ENCODE data around the gene CAPN13. TPM values are rescaled to one million over a fixed set of nuclear protein-coding genes. Genes with fewer than 3 reads are reported as not detected.

CAPN13 gene
- total and polyA plus RNA-seq, 4 donors: 0.13 to 0.42 TPM; not detected in 2

DNA sequence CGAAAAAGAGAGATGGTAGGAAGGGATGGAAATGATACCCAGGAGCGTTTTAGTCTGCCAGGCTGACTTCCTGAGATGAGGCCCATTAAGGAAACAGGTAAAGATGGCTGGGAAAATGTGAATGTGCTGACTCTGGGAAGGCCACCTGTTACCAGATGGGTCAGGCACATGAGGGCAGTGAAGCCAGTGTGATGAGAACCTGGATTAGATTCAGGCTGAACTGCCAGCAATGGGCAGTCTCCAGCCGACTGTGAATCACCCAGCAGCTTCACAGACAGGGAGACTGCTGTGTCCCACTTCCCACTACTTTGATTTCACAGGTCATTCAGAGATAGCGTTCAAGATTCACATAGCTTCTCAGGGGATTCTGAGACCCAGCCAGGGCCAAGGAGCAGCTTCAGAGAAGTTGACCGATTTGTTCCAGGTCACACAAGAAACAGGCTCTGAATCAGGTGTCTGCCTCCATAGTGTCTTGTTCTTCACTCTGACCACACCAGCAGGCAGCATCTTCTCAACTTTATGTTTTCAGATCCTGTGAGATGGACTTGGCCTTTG is 26.4 kb downstream of the CAPN13 start:
- Histone ChIP-seq H3K4me3 (ENCODE audit: low read depth in 1 of 3, low read length in 3 of 3) (no peak overlapping the region), H3K36me3 (ENCODE audit: control insufficient read depth in 4 of 4, insufficient read depth in 3 of 4, low read depth in 1 of 4, low read length in 3 of 4) (no peaks in the 10 kb centered on the region), H3K27me3 (ENCODE audit: control insufficient read depth in 4 of 4, insufficient read depth in 4 of 4, low read length in 3 of 4) (no peaks in the 10 kb centered on the region), H3K27ac (ENCODE audit: low read depth in 1 of 2, low read length in 2 of 2) (no peak overlapping the region), H3K9ac (ENCODE audit: low read depth in 1 of 2, low read length in 2 of 2) (no peak overlapping the region), H3K4me1 (ENCODE audit: control insufficient read depth in 4 of 4, insufficient read depth in 4 of 4, low read length in 3 of 4) (peaks cover 0 to 10% (median 0%) of the 10 kb centered on the region in 4 donors), H3K9me3 (ENCODE audit: control insufficient read depth in 4 of 4, low read length in 3 of 4) (no peaks in the 10 kb centered on the region)
- TF ChIP-seq, protein P1, sequence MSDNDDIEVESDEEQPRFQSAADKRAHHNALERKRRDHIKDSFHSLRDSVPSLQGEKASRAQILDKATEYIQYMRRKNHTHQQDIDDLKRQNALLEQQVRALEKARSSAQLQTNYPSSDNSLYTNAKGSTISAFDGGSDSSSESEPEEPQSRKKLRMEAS (IDR thresholded peaks at IDR 0.05): no peak
- TF ChIP-seq NR2F2 (IDR thresholded peaks at IDR 0.05) (no peak), YY1 (IDR thresholded peaks at IDR 0.05) (no peak), EGR1 (IDR thresholded peaks at IDR 0.05; ENCODE audit: low read depth in 2 of 2) (no peak), TAF1 (conservative IDR thresholded peaks at IDR 0.05) (no peak), RAD21 (IDR thresholded peaks at IDR 0.05) (no peak), FOXA2 (IDR thresholded peaks at IDR 0.05) (no peak), HNF4A (conservative IDR thresholded peaks at IDR 0.05) (no peak)
- TF ChIP-seq, protein P2, sequence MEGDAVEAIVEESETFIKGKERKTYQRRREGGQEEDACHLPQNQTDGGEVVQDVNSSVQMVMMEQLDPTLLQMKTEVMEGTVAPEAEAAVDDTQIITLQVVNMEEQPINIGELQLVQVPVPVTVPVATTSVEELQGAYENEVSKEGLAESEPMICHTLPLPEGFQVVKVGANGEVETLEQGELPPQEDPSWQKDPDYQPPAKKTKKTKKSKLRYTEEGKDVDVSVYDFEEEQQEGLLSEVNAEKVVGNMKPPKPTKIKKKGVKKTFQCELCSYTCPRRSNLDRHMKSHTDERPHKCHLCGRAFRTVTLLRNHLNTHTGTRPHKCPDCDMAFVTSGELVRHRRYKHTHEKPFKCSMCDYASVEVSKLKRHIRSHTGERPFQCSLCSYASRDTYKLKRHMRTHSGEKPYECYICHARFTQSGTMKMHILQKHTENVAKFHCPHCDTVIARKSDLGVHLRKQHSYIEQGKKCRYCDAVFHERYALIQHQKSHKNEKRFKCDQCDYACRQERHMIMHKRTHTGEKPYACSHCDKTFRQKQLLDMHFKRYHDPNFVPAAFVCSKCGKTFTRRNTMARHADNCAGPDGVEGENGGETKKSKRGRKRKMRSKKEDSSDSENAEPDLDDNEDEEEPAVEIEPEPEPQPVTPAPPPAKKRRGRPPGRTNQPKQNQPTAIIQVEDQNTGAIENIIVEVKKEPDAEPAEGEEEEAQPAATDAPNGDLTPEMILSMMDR (IDR thresholded peaks at IDR 0.05; ENCODE audit: low read depth, low read length, missing input control): no peak
- TF ChIP-seq, protein P3, sequence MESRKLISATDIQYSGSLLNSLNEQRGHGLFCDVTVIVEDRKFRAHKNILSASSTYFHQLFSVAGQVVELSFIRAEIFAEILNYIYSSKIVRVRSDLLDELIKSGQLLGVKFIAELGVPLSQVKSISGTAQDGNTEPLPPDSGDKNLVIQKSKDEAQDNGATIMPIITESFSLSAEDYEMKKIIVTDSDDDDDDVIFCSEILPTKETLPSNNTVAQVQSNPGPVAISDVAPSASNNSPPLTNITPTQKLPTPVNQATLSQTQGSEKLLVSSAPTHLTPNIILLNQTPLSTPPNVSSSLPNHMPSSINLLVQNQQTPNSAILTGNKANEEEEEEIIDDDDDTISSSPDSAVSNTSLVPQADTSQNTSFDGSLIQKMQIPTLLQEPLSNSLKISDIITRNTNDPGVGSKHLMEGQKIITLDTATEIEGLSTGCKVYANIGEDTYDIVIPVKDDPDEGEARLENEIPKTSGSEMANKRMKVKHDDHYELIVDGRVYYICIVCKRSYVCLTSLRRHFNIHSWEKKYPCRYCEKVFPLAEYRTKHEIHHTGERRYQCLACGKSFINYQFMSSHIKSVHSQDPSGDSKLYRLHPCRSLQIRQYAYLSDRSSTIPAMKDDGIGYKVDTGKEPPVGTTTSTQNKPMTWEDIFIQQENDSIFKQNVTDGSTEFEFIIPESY (IDR thresholded peaks at IDR 0.05): no peak
- TF ChIP-seq, protein P4, sequence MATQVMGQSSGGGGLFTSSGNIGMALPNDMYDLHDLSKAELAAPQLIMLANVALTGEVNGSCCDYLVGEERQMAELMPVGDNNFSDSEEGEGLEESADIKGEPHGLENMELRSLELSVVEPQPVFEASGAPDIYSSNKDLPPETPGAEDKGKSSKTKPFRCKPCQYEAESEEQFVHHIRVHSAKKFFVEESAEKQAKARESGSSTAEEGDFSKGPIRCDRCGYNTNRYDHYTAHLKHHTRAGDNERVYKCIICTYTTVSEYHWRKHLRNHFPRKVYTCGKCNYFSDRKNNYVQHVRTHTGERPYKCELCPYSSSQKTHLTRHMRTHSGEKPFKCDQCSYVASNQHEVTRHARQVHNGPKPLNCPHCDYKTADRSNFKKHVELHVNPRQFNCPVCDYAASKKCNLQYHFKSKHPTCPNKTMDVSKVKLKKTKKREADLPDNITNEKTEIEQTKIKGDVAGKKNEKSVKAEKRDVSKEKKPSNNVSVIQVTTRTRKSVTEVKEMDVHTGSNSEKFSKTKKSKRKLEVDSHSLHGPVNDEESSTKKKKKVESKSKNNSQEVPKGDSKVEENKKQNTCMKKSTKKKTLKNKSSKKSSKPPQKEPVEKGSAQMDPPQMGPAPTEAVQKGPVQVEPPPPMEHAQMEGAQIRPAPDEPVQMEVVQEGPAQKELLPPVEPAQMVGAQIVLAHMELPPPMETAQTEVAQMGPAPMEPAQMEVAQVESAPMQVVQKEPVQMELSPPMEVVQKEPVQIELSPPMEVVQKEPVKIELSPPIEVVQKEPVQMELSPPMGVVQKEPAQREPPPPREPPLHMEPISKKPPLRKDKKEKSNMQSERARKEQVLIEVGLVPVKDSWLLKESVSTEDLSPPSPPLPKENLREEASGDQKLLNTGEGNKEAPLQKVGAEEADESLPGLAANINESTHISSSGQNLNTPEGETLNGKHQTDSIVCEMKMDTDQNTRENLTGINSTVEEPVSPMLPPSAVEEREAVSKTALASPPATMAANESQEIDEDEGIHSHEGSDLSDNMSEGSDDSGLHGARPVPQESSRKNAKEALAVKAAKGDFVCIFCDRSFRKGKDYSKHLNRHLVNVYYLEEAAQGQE (IDR thresholded peaks at IDR 0.05): no peak
- WGBS: 84% methylated on average over 5 of the region's 5 CpGs
- peak; percentile 12 for DNase-seq (ENCODE audit: low spot score)

DNA sequence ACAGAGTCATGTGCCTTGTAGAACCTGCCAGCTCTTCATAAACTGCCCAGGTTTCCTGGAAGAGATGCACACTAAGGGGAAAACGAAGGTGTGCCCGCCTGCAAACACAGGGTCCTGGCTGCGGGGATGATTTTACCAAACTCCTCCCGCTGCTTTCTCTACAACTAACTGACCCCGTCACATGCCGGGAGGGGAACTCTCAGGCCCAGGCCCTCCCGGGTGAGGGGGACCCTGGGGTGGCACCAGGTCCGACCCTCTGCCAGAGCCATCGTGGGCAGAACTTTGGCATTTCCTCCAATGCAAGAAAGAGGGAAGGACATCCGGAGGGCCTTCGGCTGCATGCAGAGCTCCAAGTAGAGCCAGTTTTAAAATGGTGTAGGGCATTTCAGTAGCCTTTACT is 28.6 kb downstream of the CAPN13 start:
- no peak for TF ChIP-seq GABPA (IDR thresholded peaks at IDR 0.05 in 1 of 2, conservative IDR thresholded peaks at IDR 0.05 in 1 of 2)
- TF ChIP-seq, protein P3 (IDR thresholded peaks at IDR 0.05): no peak
- no peak for TF ChIP-seq HNF4A (conservative IDR thresholded peaks at IDR 0.05)
- no peak for TF ChIP-seq RXRA (IDR thresholded peaks at IDR 0.05)
- TF ChIP-seq EGR1 (IDR thresholded peaks at IDR 0.05; ENCODE audit: low read depth in 2 of 2): no peak
- TF ChIP-seq, protein P4 (IDR thresholded peaks at IDR 0.05): no peak
- TF ChIP-seq, protein P1 (IDR thresholded peaks at IDR 0.05): no peak
- no peaks in the 10 kb centered on the region for H3K36me3 ChIP-seq (ENCODE audit: control insufficient read depth in 4 of 4, insufficient read depth in 3 of 4, low read depth in 1 of 4, low read length in 3 of 4)
- no peak overlapping the region for H3K27ac ChIP-seq (ENCODE audit: low read depth in 1 of 2, low read length in 2 of 2)
- DNase-seq (ENCODE audit: low spot score): peak; percentile 13
- H3K9ac ChIP-seq (ENCODE audit: low read depth in 1 of 2, low read length in 2 of 2): no peak overlapping the region
- peaks cover 0 to 10% (median 0%) of the 10 kb centered on the region in 4 donors for H3K4me1 ChIP-seq (ENCODE audit: control insufficient read depth in 4 of 4, insufficient read depth in 4 of 4, low read length in 3 of 4)
- H3K4me3 ChIP-seq (ENCODE audit: low read depth in 1 of 3, low read length in 3 of 3): no peak overlapping the region
- WGBS: 96% methylated on average over 11 of the region's 11 CpGs
- H3K27me3 ChIP-seq (ENCODE audit: control insufficient read depth in 4 of 4, insufficient read depth in 4 of 4, low read length in 3 of 4): no peaks in the 10 kb centered on the region
- H3K9me3 ChIP-seq (ENCODE audit: control insufficient read depth in 4 of 4, low read length in 3 of 4): no peaks in the 10 kb centered on the region
